Suppressor macrophage treated with lipopolysaccharide for 1 hour (primary cell): ENCODE measurements around the gene LRRC4C.

Experiments
- DNase-seq, 3 donors: peaks; one replicate each; pipeline ENCODE4 v3.0.0-alpha.2; 2020 to 2022

Gene LRRC4C

GRCh38 chr11:41459465-41460401 is at the start of gene LRRC4C:
LRRC4C (minus strand) TSS chr11:41459652.
- no peak for DNase-seq

GRCh38 chr11:41508121-41508520 is 48.7 kb upstream of the LRRC4C start:
- DNase-seq = no peak

- no peak for DNase-seq
Measured at GRCh38 chr11:41499429-41499828, 40.0 kb upstream of the LRRC4C start.

GRCh38 chr11:41498726-41499125 is 39.3 kb upstream of the LRRC4C start:
- no peak for DNase-seq

- DNase-seq = peak; percentile 31 to 60 (median 33)
Measured at GRCh38 chr11:41497974-41498373, 38.5 kb upstream of the LRRC4C start.

- no peak for DNase-seq
Measured at GRCh38 chr11:41494716-41495115, 35.3 kb upstream of the LRRC4C start.

GRCh38 chr11:41486424-41486823 is 27.0 kb upstream of the LRRC4C start:
- no peak for DNase-seq

GRCh38 chr11:41483956-41484355 is 24.5 kb upstream of the LRRC4C start:
- no peak for DNase-seq

- no peak for DNase-seq
Measured at GRCh38 chr11:41479179-41479578, 19.7 kb upstream of the LRRC4C start.

GRCh38 chr11:41461057-41461681 is 1.7 kb upstream of the LRRC4C start:
- peak in 2 of 3 donors; percentile 1 to 2 for DNase-seq

GRCh38 chr11:41458641-41459040 is 811 bp downstream of the LRRC4C start:
- DNase-seq = no peak

GRCh38 chr11:41458154-41458553 is 1.3 kb downstream of the LRRC4C start:
- DNase-seq = no peak

GRCh38 chr11:41457216-41458014 is 2.0 kb downstream of the LRRC4C start:
- DNase-seq = no peak

GRCh38 chr11:41456269-41456668 is 3.2 kb downstream of the LRRC4C start:
- no peak for DNase-seq

GRCh38 chr11:41451011-41451410 is 8.4 kb downstream of the LRRC4C start:
- DNase-seq = no peak

- DNase-seq = no peak
Measured at GRCh38 chr11:41449483-41450050, 9.9 kb downstream of the LRRC4C start.

- DNase-seq = no peak
Measured at GRCh38 chr11:41446566-41446965, 12.9 kb downstream of the LRRC4C start.

GRCh38 chr11:41446107-41446506 is 13.3 kb downstream of the LRRC4C start:
- DNase-seq = no peak

- DNase-seq = no peak
Measured at GRCh38 chr11:41437006-41437490, 22.4 kb downstream of the LRRC4C start.

- DNase-seq = no peak
Measured at GRCh38 chr11:41435531-41435930, 23.9 kb downstream of the LRRC4C start.

- no peak for DNase-seq
Measured at GRCh38 chr11:41431784-41432183, 27.7 kb downstream of the LRRC4C start.

GRCh38 chr11:41419901-41420300 is 39.6 kb downstream of the LRRC4C start:
- no peak for DNase-seq
